ENCODE results near the gene KCNIP4.

- TF ChIP-seq CTCF (conservative IDR thresholded peaks at IDR 0.05): no peak
- no peak for TF ChIP-seq EZH2 (IDR thresholded peaks at IDR 0.05; ENCODE audit: low read depth)
Observed at GRCh38 chr4:20960291-20960690, 988.3 kb downstream of the KCNIP4 start.
